Neuronal stem cell (in vitro differentiated cells): ENCODE data around the gene P3H1.

Experiments
- DNase-seq: peaks from one replicate; pipeline ENCODE4 v3.0.0-alpha.2; 2013; ENCODE audit warnings: low spot score
- H2AFZ ChIP-seq: one replicate; pipeline ENCODE4 v1.6.1; 2013; ENCODE audit warnings: mild to moderate bottlenecking, low read length, inconsistent platforms
- H2AK5ac ChIP-seq: 2 replicates; pipeline ENCODE4 v1.6.1; 2013; ENCODE audit warnings: low read depth, mild to moderate bottlenecking, inconsistent platforms, low read length, moderate library complexity, mixed read lengths
- H2BK120ac ChIP-seq: 2 replicates; pipeline ENCODE4 v1.6.1; 2013; ENCODE audit warnings: low read depth, mild to moderate bottlenecking, inconsistent platforms, low read length, moderate library complexity, mixed read lengths
- H2BK12ac ChIP-seq: one replicate; pipeline ENCODE4 v1.6.1; 2013; ENCODE audit warnings: low read length, inconsistent platforms
- H2BK15ac ChIP-seq: 2 replicates; pipeline ENCODE4 v1.6.1; 2013; ENCODE audit warnings: mild to moderate bottlenecking, low read length, inconsistent platforms, mixed read lengths
- H2BK5ac ChIP-seq: one replicate; pipeline ENCODE4 v1.6.1; 2013; ENCODE audit warnings: inconsistent platforms, mild to moderate bottlenecking, low read length, moderate library complexity
- H3K14ac ChIP-seq: one replicate; pipeline ENCODE4 v1.6.1; 2013; ENCODE audit warnings: low read length, inconsistent platforms
- H3K18ac ChIP-seq: 2 replicates; pipeline ENCODE4 v1.6.1; 2013; ENCODE audit warnings: low read length, inconsistent platforms
- H3K23ac ChIP-seq: 2 replicates; pipeline ENCODE4 v1.6.1; 2013; ENCODE audit warnings: low read depth, mild to moderate bottlenecking, mixed read lengths, low read length, inconsistent platforms; ENCODE audit not compliant: poor library complexity
- H3K27ac ChIP-seq: replicated peaks from 3 replicates; pipeline ENCODE4 v1.5.1; 2013; ENCODE audit warnings: low read length, inconsistent platforms
- H3K27me3 ChIP-seq, 3 experiments: 2 replicates each; pipeline ENCODE4 v1.6.1; 2013; ENCODE audit warnings: low read length in 3 of 3, mild to moderate bottlenecking in 2 of 3, inconsistent platforms in 1 of 3, low read depth in 1 of 3, mixed read lengths in 1 of 3, moderate library complexity in 1 of 3; ENCODE audit not compliant: control insufficient read depth in 3 of 3, insufficient read depth in 3 of 3
- H3K36me3 ChIP-seq, 2 donors: replicated peaks in 1 of 2; 2 replicates each; pipeline ENCODE4 v1.6.1; 2013; ENCODE audit warnings: low read length in 2 of 2; ENCODE audit not compliant: control insufficient read depth in 2 of 2, insufficient read depth in 2 of 2
- H3K4ac ChIP-seq: 2 replicates; pipeline ENCODE4 v1.6.1; 2013; ENCODE audit warnings: inconsistent platforms, mild to moderate bottlenecking, low read length, moderate library complexity
- H3K4me1 ChIP-seq, 2 donors: 1 replicate in 1 of 2; 2 replicates in 1 of 2; pipeline ENCODE4 v1.6.1; 2013; ENCODE audit warnings: low read length in 2 of 2, low read depth in 1 of 2; ENCODE audit not compliant: control insufficient read depth in 2 of 2, insufficient read depth in 1 of 2
- H3K4me2 ChIP-seq: one replicate; pipeline ENCODE4 v1.6.1; 2013; ENCODE audit warnings: mild to moderate bottlenecking, low read length, inconsistent platforms; ENCODE audit not compliant: insufficient read depth, poor library complexity, severe bottlenecking
- H3K4me3 ChIP-seq, 2 donors: 2 replicates each; pipeline ENCODE4 v1.5.1; 2013; ENCODE audit warnings: low read length in 2 of 2, mild to moderate bottlenecking in 2 of 2, inconsistent platforms in 1 of 2, moderate library complexity in 1 of 2
- H3K79me1 ChIP-seq: one replicate; pipeline ENCODE4 v1.6.1; 2013; ENCODE audit warnings: low read depth, mild to moderate bottlenecking, inconsistent platforms, low read length, moderate library complexity
- H3K9ac ChIP-seq: one replicate; pipeline ENCODE4 v1.6.1; 2013; ENCODE audit warnings: mild to moderate bottlenecking, low read depth, low read length, inconsistent platforms; ENCODE audit not compliant: poor library complexity
- H3K9me3 ChIP-seq, 2 donors: replicated peaks in 1 of 2; 2 replicates each; pipeline versions ENCODE3 to v1.6.1; 2013; ENCODE audit warnings: low read length in 2 of 2, mild to moderate bottlenecking in 2 of 2, inconsistent platforms in 1 of 2, low read depth in 1 of 2, mixed read lengths in 1 of 2, moderate library complexity in 1 of 2; ENCODE audit not compliant: control insufficient read depth in 2 of 2, insufficient read depth in 1 of 2
- H4K8ac ChIP-seq: one replicate; pipeline ENCODE4 v1.6.1; 2013; ENCODE audit warnings: low read depth, mild to moderate bottlenecking, inconsistent platforms, low read length, moderate library complexity
- H4K91ac ChIP-seq: one replicate; pipeline ENCODE4 v1.6.1; 2013; ENCODE audit warnings: low read length, low read depth, mild to moderate bottlenecking, inconsistent platforms; ENCODE audit not compliant: poor library complexity
- WGBS, 2 donors: extraction: QIAGEN DNeasy Blood & Tissue Kit; methylation state at CpG; one replicate each; pipeline ENCODE4 v1.1.7; 2013; ENCODE audit warnings: missing lambda C conversion rate in 2 of 2, mixed read lengths in 1 of 2; ENCODE audit not compliant: insufficient read length in 2 of 2, insufficient replicate concordance in 1 of 2; ENCODE audit errors: extremely low coverage in 2 of 2; 5-methylcytosine and 5-hydroxymethylcytosine counted together

The P3H1 gene

GRCh38 chr1:42767510-42768000, 727 bp upstream of the P3H1 start:
- WGBS, 2 donors, result no CpG with 5 or more reads among the region's 23 CpGs
- H3K27ac ChIP-seq, result peak overlapping the region; percentile 69
- peaks cover 5% of the 10 kb centered on the region for H3K79me1 ChIP-seq

GRCh38 chr1:42765832-42766740, 742 bp downstream of the P3H1 start:
- Histone ChIP-seq H3K4ac (no peak overlapping the region), H2AK5ac (peak overlapping the region; percentile 88), H3K18ac (peak overlapping the region; percentile 94), H3K9me3 (no peaks in the 10 kb centered on the region), H3K9ac (peak overlapping the region; percentile 100), H2BK5ac (peak overlapping the region; percentile 96), H3K27me3 (no peaks in the 10 kb centered on the region), H3K27ac (peak overlapping the region; percentile 73), H4K8ac (no peak overlapping the region), H3K4me3 (peak overlapping the region; percentile 94 to 96), H3K36me3 (peaks cover 4 to 37% of the 10 kb centered on the region in 2 donors), H4K91ac (no peak overlapping the region), H2BK12ac (no peak overlapping the region), H2BK15ac (peak overlapping the region; percentile 95), H2AFZ (peak overlapping the region; percentile 92), H3K4me1 (peaks cover 4 to 5% of the 10 kb centered on the region in 2 donors), H3K4me2 (peak overlapping the region; percentile 69), H3K79me1 (peaks cover 5% of the 10 kb centered on the region), H2BK120ac (no peak overlapping the region), H3K14ac (peak overlapping the region; percentile 100), H3K23ac (peak overlapping the region; percentile 99)
- no CpG with 5 or more reads among the region's 44 CpGs for WGBS, 2 donors
- peak; percentile 45 for DNase-seq

More at GRCh38 chr1:42767510-42768000, 727 bp upstream of the P3H1 start:
- Histone ChIP-seq H2BK120ac (peak overlapping the region; percentile 21), H2AK5ac (no peak overlapping the region), H4K8ac (no peak overlapping the region), H3K18ac (peak overlapping the region; percentile 97), H3K36me3 (peaks cover 1 to 36% of the 10 kb centered on the region in 2 donors), H2BK5ac (peak overlapping the region; percentile 72), H3K27me3 (no peaks in the 10 kb centered on the region), H3K4ac (no peak overlapping the region), H3K4me2 (peak overlapping the region; percentile 50), H3K14ac (no peak overlapping the region), H3K23ac (peak overlapping the region; percentile 99), H2AFZ (peak overlapping the region; percentile 91), H4K91ac (no peak overlapping the region), H3K4me1 (peaks cover 4 to 5% of the 10 kb centered on the region in 2 donors), H2BK12ac (no peak overlapping the region), H3K9ac (peak overlapping the region; percentile 93), H2BK15ac (peak overlapping the region; percentile 75), H3K9me3 (no peaks in the 10 kb centered on the region), H3K4me3 (peak overlapping the region; percentile 93 to 96)
- DNase-seq, result no peak

DNA sequence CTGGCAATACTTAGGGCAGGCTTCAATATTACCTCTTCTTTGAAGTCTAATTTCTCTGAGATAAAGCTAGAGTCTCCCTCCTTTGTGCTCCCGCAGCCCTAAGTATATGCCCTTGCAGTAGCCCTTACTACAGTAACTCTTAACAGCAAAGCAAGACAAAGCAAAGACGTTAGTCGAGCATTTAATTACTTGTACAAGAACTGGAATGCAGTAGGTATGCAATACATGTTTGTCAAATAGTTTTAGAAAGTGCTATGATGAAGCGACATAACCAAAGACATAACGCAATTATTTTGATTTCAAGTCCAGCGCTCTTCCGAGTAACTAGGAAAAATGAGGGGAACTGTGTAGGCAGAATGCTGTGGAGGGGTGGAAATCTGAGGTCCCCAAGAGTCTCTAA, 1.6 kb downstream of the P3H1 start:
- DNase-seq, result no peak
- WGBS, 2 donors, result no CpG with 5 or more reads among the region's 7 CpGs
- peaks cover 5% of the 10 kb centered on the region for H3K79me1 ChIP-seq
- peak overlapping the region; percentile 69 for H3K4me2 ChIP-seq
- peaks cover 4 to 33% of the 10 kb centered on the region in 2 donors for H3K36me3 ChIP-seq
- peak overlapping the region; percentile 38 for H2AFZ ChIP-seq
- no peak overlapping the region for H2AK5ac ChIP-seq
- H3K27ac ChIP-seq, result no peak overlapping the region
- no peak overlapping the region for H2BK120ac ChIP-seq
- H2BK12ac ChIP-seq, result no peak overlapping the region
- H4K91ac ChIP-seq, result no peak overlapping the region
- H3K18ac ChIP-seq, result no peak overlapping the region
- no peak overlapping the region for H3K14ac ChIP-seq
- no peak overlapping the region for H2BK5ac ChIP-seq
- no peaks in the 10 kb centered on the region for H3K27me3 ChIP-seq
- peak overlapping the region; percentile 94 to 96 for H3K4me3 ChIP-seq
- no peak overlapping the region for H2BK15ac ChIP-seq
- H3K9me3 ChIP-seq, result no peaks in the 10 kb centered on the region
- H4K8ac ChIP-seq, result no peak overlapping the region
- H3K4me1 ChIP-seq, result peaks cover 4 to 5% of the 10 kb centered on the region in 2 donors
- no peak overlapping the region for H3K9ac ChIP-seq
- H3K4ac ChIP-seq, result no peak overlapping the region
- H3K23ac ChIP-seq, result no peak overlapping the region

- no peak overlapping the region for H3K14ac ChIP-seq
- H3K4me3 ChIP-seq, result no peak overlapping the region
- peaks cover 4 to 5% of the 10 kb centered on the region in 2 donors for H3K4me1 ChIP-seq
- H3K36me3 ChIP-seq, result peaks cover 19 to 49% of the 10 kb centered on the region in 2 donors
- no peak overlapping the region for H3K18ac ChIP-seq
- H3K79me1 ChIP-seq, result peaks cover 5% of the 10 kb centered on the region
- no peak overlapping the region for H2BK15ac ChIP-seq
- H4K8ac ChIP-seq, result no peak overlapping the region
- H2AK5ac ChIP-seq, result no peak overlapping the region
- no peak overlapping the region for H3K23ac ChIP-seq
- H2BK5ac ChIP-seq, result no peak overlapping the region
- H3K27me3 ChIP-seq, result no peaks in the 10 kb centered on the region
- H2AFZ ChIP-seq, result no peak overlapping the region
- H3K9ac ChIP-seq, result no peak overlapping the region
- no peak for DNase-seq
- no peak overlapping the region for H4K91ac ChIP-seq
- no peak overlapping the region for H3K4ac ChIP-seq
- no peak overlapping the region for H2BK120ac ChIP-seq
- no peak overlapping the region for H2BK12ac ChIP-seq
- H3K4me2 ChIP-seq, result no peak overlapping the region
- H3K27ac ChIP-seq, result no peak overlapping the region
- H3K9me3 ChIP-seq, result no peaks in the 10 kb centered on the region
- WGBS, 2 donors, result no CpG with 5 or more reads among the region's 5 CpGs
Observed at GRCh38 chr1:42762269-42762668, 4.6 kb downstream of the P3H1 start.
